Measurements from ENCODE around the gene ELF5.

Gene ELF5

GRCh38 chr11:34513682-34514449 is at the start of gene ELF5:
TSS of gene ELF5 (minus strand) at chr11:34513794. CDS start at chr11:34505749, 8,045 bp downstream.
- DNase-seq, result no peak

- DNase-seq, result no peak
These were observed 49.4 kb upstream of the ELF5 start for GRCh38 chr11:34562976-34563375.

DNA sequence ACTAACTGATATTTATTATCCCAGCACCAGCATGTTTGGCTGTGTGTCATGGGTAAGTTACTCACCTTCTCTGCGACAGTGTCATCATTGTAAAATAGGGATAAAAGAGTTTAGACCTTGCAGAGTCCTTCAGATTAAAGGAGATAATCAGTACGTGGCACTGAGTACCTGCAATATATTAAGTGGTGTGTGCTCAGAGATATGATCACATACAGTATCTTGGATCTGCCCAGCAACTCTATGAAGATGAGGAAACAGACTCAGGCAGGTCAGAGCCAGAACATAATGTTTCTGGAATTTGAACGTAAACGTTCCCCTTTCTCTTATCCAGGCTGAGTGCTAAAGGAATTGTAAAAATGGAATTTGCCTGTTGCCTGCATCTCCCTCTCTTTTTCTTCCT is 46.9 kb upstream of the ELF5 start:
- DNase-seq, result no peak

- no peak for DNase-seq
These were observed 45.1 kb upstream of the ELF5 start for GRCh38 chr11:34558673-34559072.

DNA sequence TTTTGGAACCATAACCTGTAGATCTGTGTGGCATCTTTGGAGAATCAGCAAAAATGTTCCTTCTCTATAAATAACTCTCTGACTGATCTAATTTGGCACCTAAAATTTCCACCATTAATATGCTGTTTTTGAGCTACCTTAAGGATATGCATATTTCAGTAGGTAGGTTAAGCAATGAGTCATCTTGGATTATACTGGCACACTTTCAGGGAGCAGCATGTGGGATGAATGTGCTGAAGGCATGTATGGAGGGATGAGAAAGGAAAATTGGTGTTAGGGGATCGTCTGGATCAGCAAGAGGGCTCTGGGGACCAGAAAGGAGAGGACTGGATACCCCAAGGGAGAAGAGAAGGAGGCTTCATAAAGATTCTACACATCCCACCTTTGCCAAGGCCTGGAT is 44.6 kb upstream of the ELF5 start:
- DNase-seq, result no peak

- no peak for DNase-seq
These were observed 38.7 kb upstream of the ELF5 start for GRCh38 chr11:34552270-34552669.

DNA sequence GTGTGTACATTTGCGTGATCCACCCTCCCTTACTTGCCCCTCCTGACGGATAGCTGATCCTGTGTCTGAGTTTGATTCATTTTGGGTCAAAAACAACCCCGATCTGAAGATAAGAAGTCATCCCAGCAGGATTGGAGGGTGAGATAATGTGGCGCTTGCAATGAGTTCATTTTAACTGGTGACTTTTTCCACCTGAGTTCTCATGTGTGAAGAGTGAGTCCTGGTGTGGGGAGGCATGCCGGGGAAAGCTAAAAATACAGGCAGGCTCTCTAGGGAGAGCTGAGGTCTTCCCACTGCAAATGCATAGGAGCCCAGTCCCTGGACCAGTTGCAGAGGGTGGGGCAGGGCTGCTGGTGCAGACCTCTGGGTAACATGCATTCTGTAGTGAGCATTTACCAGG is 35.7 kb upstream of the ELF5 start:
- no peak for DNase-seq

GRCh38 chr11:34548278-34548677 is 34.7 kb upstream of the ELF5 start:
- no peak for DNase-seq

DNA sequence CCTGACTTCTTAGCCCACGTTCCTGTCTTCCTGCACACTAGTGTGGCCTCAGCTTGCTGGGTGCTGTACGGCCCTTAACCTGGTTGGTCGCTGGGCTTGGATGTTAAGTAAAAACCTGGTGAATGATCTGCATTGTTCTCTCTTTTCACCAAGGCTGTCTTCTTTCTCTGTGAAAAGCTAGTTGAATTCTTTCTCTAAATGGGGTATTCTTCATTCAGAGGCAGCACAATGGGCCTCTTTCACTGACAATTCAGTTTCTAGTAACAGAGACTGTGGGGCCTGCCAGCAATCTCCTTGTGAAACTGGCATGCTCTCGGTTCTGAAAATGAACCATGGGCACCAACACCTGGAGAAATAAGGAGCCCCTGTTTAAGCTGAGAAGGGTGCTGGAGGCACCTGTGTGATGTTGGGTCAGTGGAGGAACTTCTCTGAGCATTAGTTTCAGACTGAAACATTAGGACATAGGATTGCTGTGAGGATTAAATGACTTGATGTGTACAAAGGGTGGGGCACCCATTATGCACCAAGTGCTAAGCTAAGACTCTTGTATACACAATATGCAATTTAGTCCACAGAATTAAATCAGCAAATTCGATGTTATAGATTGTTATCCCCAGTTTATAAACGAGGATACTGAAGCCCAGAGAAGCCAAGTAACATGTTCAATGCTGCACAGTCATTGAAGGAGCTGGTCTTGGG is 33.1 kb upstream of the ELF5 start:
- DNase-seq, result no peak

DNA sequence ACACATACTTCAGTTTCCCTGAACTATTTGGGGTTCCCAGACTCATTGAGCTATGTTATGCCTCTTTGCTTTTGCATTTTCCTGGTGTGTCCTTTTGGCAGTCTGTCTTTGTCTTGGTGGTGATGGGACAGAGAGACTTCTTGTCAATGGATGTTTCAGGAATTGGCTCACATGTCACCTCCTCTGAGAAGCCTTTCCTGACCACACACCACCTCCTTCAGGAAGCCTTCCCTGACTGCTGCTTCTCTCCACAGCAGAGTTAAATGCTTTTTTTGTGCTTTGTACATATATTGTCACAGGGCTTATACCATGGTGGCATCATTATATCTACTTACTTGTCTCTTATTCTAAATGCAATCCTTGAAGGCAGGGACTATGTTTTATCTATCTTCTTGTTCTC is 28.5 kb upstream of the ELF5 start:
- no peak for DNase-seq

DNA sequence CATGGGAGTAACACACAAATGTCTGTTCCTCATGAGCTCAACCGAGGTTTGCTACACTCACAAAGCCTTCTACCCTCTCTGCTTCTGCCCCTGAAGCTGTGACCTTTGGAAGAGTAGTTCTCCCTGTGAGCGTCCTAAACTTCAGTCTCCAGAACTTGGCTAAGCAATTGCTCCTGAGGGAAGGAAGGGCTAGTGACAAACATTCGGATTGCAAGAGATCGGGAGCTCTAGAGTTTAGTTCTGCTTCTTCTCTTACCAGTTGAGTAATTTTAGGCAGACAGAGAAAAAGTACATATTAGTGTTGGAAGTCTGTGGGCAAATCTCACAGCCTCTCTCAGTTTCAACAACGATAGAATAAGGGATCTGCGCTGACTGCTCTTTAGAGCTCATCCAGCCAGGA is 27.3 kb upstream of the ELF5 start:
- DNase-seq, result no peak

- DNase-seq, result no peak
These were observed 24.0 kb upstream of the ELF5 start for GRCh38 chr11:34537636-34538035.

- DNase-seq, result no peak
These were observed 22.5 kb upstream of the ELF5 start for GRCh38 chr11:34536056-34536455.

DNA sequence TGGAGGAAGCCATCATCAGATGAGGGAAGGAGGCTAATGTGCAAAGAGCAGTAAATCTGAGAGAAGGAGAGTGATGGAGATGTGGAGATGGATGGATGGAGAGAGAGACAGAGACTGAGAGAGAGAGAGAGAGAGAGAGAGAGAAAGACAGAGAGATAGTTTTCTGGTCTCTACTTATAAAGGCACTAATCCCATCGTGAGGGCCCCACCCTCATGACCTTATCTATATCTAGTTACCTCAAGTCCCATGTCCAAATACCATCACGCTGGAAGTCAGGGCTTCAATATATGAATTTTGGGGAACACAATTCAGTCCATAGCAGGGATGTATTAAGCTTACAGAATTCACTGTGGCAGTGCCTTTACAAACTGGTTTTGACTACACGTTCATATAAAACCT is 21.2 kb upstream of the ELF5 start:
- no peak for DNase-seq

DNA sequence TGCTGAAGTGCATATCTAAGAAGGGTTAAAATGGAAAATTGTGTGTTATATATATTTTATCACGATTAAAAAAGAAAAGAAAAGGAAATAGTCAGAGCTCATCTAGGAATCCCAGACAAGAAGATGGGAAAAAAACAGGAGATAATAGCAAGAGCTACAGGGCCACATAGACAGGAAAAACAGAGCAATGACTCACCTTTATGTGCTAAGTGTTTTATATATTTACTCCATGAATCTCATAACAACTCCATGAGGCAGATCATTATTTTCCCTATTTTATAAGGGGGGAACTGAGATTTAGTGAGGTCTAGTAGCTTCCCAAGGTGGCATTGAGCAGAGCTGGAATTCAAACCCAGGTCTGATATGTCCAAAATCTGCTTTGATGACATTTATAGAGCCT is 18.1 kb upstream of the ELF5 start:
- no peak for DNase-seq

GRCh38 chr11:34530545-34531234 is 17.1 kb upstream of the ELF5 start:
- DNase-seq, result no peak

DNA sequence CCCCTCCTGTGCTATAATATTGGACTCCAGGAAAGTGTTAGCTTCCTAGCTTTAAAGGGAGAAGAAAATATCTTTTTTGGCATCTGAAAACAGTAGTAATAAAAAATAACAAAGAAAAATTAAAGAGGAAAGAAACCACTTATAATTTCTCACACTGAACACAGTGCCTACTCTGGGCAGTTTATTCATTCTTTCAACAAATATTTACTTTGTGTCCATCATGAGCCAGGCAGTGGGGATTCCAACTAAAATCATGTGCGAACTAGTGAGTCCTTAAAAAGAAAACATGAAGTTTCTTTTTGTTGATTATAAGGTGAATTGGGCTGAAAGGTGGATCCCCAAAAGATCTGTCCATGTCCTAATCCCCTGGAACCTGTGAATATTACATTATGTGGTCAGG is 16.0 kb upstream of the ELF5 start:
- no peak for DNase-seq

- no peak for DNase-seq
These were observed 14.5 kb upstream of the ELF5 start for GRCh38 chr11:34528072-34528471.

DNA sequence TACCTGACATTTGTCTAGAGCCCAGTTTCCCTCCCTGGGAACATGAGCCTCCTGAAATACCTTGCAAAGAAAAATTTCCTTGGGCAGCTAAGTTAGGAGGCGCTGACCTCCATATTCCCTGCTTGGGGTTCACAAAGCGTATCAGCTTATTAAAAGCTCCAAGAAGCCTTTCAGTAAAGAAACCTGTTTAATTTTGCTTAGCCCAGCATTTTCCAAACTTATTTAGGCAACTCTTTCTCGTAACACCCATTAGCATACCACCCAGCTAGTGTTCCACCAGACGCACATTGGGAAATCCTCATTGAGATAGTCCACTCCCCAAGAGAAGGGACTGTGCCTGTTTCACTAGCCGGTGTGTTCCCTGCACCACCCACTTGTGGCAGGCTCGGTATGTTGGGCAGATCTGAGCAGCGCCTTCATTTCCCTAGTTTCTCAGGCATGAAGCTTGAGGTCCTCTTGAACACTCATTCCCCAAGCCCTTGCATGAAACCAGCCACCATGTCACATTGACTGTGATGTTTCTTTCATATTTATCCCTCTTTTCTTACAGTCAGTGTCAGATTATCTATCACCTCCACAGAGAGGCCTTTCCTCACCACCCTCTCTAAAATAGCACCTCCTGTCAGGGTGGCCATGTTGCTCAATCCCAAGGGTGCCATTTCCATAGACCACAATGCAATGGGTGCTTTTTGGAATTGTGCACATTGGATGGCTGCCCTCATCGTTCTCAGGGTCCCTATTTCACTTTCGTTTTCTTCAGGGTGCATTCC is 12.5 kb upstream of the ELF5 start:
- DNase-seq, result no peak

DNA sequence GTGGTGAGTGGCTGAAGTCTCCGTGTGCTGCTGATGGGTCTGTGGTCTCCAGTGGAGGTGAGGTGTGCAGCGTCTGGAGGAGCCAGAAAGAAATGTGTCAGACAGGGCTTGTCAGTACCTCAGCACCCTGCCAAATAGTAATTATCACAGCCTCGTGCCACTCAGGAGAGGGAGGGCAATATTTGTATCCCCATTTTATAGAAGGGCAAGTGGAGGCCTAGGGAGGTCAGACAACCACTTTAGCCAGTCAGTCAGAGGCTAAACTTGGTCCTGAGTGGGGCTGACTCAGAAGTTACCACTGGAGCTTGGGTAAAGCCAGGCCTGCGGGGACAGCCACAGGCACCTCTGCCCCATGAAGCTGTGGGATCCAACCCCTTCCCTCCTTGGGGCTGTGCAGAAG is 11.5 kb upstream of the ELF5 start:
- no peak for DNase-seq

GRCh38 chr11:34524696-34525095 is 11.1 kb upstream of the ELF5 start:
- DNase-seq, result no peak

GRCh38 chr11:34523053-34523452 is 9.5 kb upstream of the ELF5 start:
- DNase-seq, result no peak

DNA sequence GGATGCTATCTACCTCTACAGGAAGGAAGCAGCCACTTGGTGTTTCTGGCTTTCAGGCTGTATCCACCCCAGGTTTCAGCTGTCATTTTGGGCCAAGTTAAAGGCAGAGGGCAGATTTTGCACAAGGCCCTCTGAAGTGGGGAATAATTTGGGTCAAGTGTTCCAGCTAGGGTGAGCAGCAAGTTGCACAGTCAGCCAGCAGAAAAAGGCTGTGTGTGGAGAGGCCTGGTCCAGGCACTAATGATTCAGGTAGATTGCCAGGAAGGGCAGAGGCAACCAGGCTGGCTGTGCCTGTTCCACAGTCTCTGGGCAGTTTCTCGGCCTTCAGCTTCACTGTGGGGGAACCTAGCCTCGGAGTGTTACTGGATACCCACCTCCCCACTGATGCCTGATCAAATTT is 8.6 kb upstream of the ELF5 start:
- no peak for DNase-seq
